ENCODE results near the gene HOXB3.

The HOXB3 gene

GRCh38 chr17:48630009-48630924, 40.2 kb upstream of the HOXB3 start:
- H3K36me3 ChIP-seq (ENCODE audit: control insufficient read depth, insufficient read depth, low read length): no peaks in the 10 kb centered on the region
- no peak overlapping the region for H3K27ac ChIP-seq (ENCODE audit: low read depth, low read length)
- peaks cover 72% of the 10 kb centered on the region for H3K27me3 ChIP-seq (ENCODE audit: control insufficient read depth, insufficient read depth, low read length)
- no peaks in the 10 kb centered on the region for H3K4me1 ChIP-seq (ENCODE audit: control insufficient read depth, insufficient read depth, low read length)
- no peak overlapping the region for H3K4me3 ChIP-seq (ENCODE audit: low read length)
- no peak overlapping the region for H3K9ac ChIP-seq (ENCODE audit: low read length)

DNA sequence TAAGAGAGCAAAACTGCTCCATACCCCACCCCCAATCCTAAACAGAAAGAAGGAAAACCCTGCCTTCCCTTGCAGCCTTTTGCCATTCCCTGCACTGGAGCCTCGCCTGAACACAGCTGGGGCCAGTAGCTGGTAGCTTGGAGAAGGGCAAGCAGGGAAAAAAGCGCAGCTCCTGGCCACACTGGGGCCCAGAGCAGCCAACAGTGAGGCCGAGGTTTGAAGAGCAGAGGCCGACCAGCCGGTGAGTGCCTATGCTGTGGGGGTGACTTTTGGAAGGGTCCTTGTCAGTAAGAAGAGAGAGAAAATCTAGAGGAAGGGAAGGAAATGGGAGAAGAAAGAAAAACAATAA, 39.3 kb upstream of the HOXB3 start:
- peaks cover 66% of the 10 kb centered on the region for H3K27me3 ChIP-seq (ENCODE audit: control insufficient read depth, insufficient read depth, low read length)
- no peak overlapping the region for H3K27ac ChIP-seq (ENCODE audit: low read depth, low read length)
- H3K4me3 ChIP-seq (ENCODE audit: low read length): no peak overlapping the region
- H3K4me1 ChIP-seq (ENCODE audit: control insufficient read depth, insufficient read depth, low read length): no peaks in the 10 kb centered on the region
- no peak overlapping the region for H3K9ac ChIP-seq (ENCODE audit: low read length)
- no peaks in the 10 kb centered on the region for H3K36me3 ChIP-seq (ENCODE audit: control insufficient read depth, insufficient read depth, low read length)

GRCh38 chr17:48628649-48629410, 38.8 kb upstream of the HOXB3 start:
- no peak overlapping the region for H3K9ac ChIP-seq (ENCODE audit: low read length)
- H3K27me3 ChIP-seq (ENCODE audit: control insufficient read depth, insufficient read depth, low read length): peaks cover 67% of the 10 kb centered on the region
- H3K27ac ChIP-seq (ENCODE audit: low read depth, low read length): no peak overlapping the region
- no peaks in the 10 kb centered on the region for H3K36me3 ChIP-seq (ENCODE audit: control insufficient read depth, insufficient read depth, low read length)
- no peaks in the 10 kb centered on the region for H3K4me1 ChIP-seq (ENCODE audit: control insufficient read depth, insufficient read depth, low read length)
- no peak overlapping the region for H3K4me3 ChIP-seq (ENCODE audit: low read length)

GRCh38 chr17:48627623-48628521, 37.8 kb upstream of the HOXB3 start:
- H3K27ac ChIP-seq (ENCODE audit: low read depth, low read length): no peak overlapping the region
- H3K9ac ChIP-seq (ENCODE audit: low read length): no peak overlapping the region
- no peaks in the 10 kb centered on the region for H3K36me3 ChIP-seq (ENCODE audit: control insufficient read depth, insufficient read depth, low read length)
- H3K27me3 ChIP-seq (ENCODE audit: control insufficient read depth, insufficient read depth, low read length): peaks cover 66% of the 10 kb centered on the region
- H3K4me3 ChIP-seq (ENCODE audit: low read length): no peak overlapping the region
- no peaks in the 10 kb centered on the region for H3K4me1 ChIP-seq (ENCODE audit: control insufficient read depth, insufficient read depth, low read length)

GRCh38 chr17:48627118-48627597, 37.1 kb upstream of the HOXB3 start:
- Histone ChIP-seq H3K4me3 (ENCODE audit: low read length) (peak overlapping the region; percentile 43), H3K9ac (ENCODE audit: low read length) (peak overlapping the region; percentile 3), H3K4me1 (ENCODE audit: control insufficient read depth, insufficient read depth, low read length) (no peaks in the 10 kb centered on the region), H3K27ac (ENCODE audit: low read depth, low read length) (no peak overlapping the region), H3K27me3 (ENCODE audit: control insufficient read depth, insufficient read depth, low read length) (peaks cover 60% of the 10 kb centered on the region), H3K36me3 (ENCODE audit: control insufficient read depth, insufficient read depth, low read length) (no peaks in the 10 kb centered on the region)

- H3K4me1 ChIP-seq (ENCODE audit: control insufficient read depth, insufficient read depth, low read length): no peaks in the 10 kb centered on the region
- H3K9ac ChIP-seq (ENCODE audit: low read length): peak within 1 kb of the TSS; percentile 3
- peaks cover 62% of the 10 kb centered on the region for H3K27me3 ChIP-seq (ENCODE audit: control insufficient read depth, insufficient read depth, low read length)
- H3K4me3 ChIP-seq (ENCODE audit: low read length): peak within 1 kb of the TSS; percentile 62
- H3K27ac ChIP-seq (ENCODE audit: low read depth, low read length): no peak within 1 kb of the TSS
- no peaks in the 10 kb centered on the region for H3K36me3 ChIP-seq (ENCODE audit: control insufficient read depth, insufficient read depth, low read length)
Observed at GRCh38 chr17:48626245-48627117, 36.4 kb upstream of the HOXB3 start, which contains the start of gene HOXB9. Gene HOXB9, minus strand, starts transcription at chr17:48626358. Its CDS starts 89 bp downstream, at chr17:48626269.

GRCh38 chr17:48625495-48626244, 35.6 kb upstream of the HOXB3 start:
- Histone ChIP-seq H3K9ac (ENCODE audit: low read length) (no peak overlapping the region), H3K27ac (ENCODE audit: low read depth, low read length) (no peak overlapping the region), H3K4me3 (ENCODE audit: low read length) (peak overlapping the region; percentile 62), H3K36me3 (ENCODE audit: control insufficient read depth, insufficient read depth, low read length) (no peaks in the 10 kb centered on the region), H3K27me3 (ENCODE audit: control insufficient read depth, insufficient read depth, low read length) (peaks cover 59% of the 10 kb centered on the region), H3K4me1 (ENCODE audit: control insufficient read depth, insufficient read depth, low read length) (no peaks in the 10 kb centered on the region)

- Histone ChIP-seq H3K36me3 (ENCODE audit: control insufficient read depth, insufficient read depth, low read length) (no peaks in the 10 kb centered on the region), H3K27ac (ENCODE audit: low read depth, low read length) (no peak overlapping the region), H3K9ac (ENCODE audit: low read length) (no peak overlapping the region), H3K27me3 (ENCODE audit: control insufficient read depth, insufficient read depth, low read length) (peaks cover 59% of the 10 kb centered on the region), H3K4me1 (ENCODE audit: control insufficient read depth, insufficient read depth, low read length) (no peaks in the 10 kb centered on the region), H3K4me3 (ENCODE audit: low read length) (peak overlapping the region; percentile 62)
Observed at GRCh38 chr17:48624544-48625494, 34.8 kb upstream of the HOXB3 start.

DNA sequence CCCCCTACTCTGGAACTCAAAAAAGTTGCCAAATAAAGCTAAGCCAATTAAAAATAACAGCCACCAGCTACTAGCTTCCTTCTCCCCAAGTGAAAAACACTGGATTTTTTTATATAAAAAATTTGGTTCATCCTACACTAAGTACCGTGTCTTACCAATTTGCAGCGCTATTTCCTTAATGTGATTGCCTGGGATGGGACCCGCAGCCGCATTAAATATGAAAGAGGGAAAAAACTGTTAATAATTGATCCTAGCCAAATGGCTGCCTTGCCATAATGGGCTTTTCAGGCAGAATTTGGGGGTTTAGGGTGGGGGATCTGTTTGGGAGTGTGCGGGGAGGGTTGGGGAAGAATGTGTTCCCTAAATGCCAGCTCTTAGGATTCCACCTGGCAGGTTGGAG, 34.1 kb upstream of the HOXB3 start:
- no peak overlapping the region for H3K27ac ChIP-seq (ENCODE audit: low read depth, low read length)
- H3K9ac ChIP-seq (ENCODE audit: low read length): no peak overlapping the region
- H3K36me3 ChIP-seq (ENCODE audit: control insufficient read depth, insufficient read depth, low read length): no peaks in the 10 kb centered on the region
- no peaks in the 10 kb centered on the region for H3K4me1 ChIP-seq (ENCODE audit: control insufficient read depth, insufficient read depth, low read length)
- peaks cover 60% of the 10 kb centered on the region for H3K27me3 ChIP-seq (ENCODE audit: control insufficient read depth, insufficient read depth, low read length)
- H3K4me3 ChIP-seq (ENCODE audit: low read length): peak overlapping the region; percentile 29

- H3K27me3 ChIP-seq (ENCODE audit: control insufficient read depth, insufficient read depth, low read length): peaks cover 56% of the 10 kb centered on the region
- H3K36me3 ChIP-seq (ENCODE audit: control insufficient read depth, insufficient read depth, low read length): no peaks in the 10 kb centered on the region
- no peak overlapping the region for H3K4me3 ChIP-seq (ENCODE audit: low read length)
- H3K9ac ChIP-seq (ENCODE audit: low read length): no peak overlapping the region
- no peaks in the 10 kb centered on the region for H3K4me1 ChIP-seq (ENCODE audit: control insufficient read depth, insufficient read depth, low read length)
- H3K27ac ChIP-seq (ENCODE audit: low read depth, low read length): no peak overlapping the region
Observed at GRCh38 chr17:48623583-48623982, 33.5 kb upstream of the HOXB3 start.

Data from rectal smooth muscle tissue (tissue), 1 donor.